ENCODE measurements around the gene UBTFL1. TPM values are rescaled to one million over a fixed set of nuclear protein-coding genes. Genes with fewer than 3 reads are reported as not detected.

Gene UBTFL1
- total RNA-seq, 1 donor from 2014 or later, result not detected

DNA sequence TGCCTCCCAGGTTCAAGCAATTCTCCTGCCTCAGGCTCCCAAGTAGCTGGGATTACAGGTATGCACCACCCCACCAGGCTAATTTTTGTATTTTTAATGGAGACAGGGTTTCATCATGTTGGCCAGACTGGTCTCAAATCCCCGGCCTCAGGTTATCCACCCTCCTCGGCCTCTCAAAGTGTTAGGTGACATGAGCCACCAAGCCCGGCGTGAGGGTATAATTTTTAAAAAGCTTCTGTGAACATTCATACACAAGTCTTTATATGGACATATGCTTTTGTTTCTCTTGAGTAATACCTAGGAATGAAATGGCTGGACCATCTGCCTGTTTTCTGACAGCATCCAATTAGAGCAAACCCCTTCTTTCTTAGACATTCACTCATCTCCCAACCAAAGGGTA is 34.4 kb downstream of the UBTFL1 start:
- Histone ChIP-seq H3K4me3 (no peak overlapping the region), H3K4me1 (no peaks in the 10 kb centered on the region), H3K9me3 (no peaks in the 10 kb centered on the region), H3K27ac (no peak overlapping the region), H3K27me3 (ENCODE audit: low read depth) (no peaks in the 10 kb centered on the region), H3K36me3 (no peaks in the 10 kb centered on the region)
- DNase-seq, result no peak
- no peak for ATAC-seq
- intact Hi-C loops (cut with DNase I), result no loop called here
- TF ChIP-seq, protein P1, sequence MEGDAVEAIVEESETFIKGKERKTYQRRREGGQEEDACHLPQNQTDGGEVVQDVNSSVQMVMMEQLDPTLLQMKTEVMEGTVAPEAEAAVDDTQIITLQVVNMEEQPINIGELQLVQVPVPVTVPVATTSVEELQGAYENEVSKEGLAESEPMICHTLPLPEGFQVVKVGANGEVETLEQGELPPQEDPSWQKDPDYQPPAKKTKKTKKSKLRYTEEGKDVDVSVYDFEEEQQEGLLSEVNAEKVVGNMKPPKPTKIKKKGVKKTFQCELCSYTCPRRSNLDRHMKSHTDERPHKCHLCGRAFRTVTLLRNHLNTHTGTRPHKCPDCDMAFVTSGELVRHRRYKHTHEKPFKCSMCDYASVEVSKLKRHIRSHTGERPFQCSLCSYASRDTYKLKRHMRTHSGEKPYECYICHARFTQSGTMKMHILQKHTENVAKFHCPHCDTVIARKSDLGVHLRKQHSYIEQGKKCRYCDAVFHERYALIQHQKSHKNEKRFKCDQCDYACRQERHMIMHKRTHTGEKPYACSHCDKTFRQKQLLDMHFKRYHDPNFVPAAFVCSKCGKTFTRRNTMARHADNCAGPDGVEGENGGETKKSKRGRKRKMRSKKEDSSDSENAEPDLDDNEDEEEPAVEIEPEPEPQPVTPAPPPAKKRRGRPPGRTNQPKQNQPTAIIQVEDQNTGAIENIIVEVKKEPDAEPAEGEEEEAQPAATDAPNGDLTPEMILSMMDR (IDR thresholded peaks at IDR 0.05), result no peak

DNA sequence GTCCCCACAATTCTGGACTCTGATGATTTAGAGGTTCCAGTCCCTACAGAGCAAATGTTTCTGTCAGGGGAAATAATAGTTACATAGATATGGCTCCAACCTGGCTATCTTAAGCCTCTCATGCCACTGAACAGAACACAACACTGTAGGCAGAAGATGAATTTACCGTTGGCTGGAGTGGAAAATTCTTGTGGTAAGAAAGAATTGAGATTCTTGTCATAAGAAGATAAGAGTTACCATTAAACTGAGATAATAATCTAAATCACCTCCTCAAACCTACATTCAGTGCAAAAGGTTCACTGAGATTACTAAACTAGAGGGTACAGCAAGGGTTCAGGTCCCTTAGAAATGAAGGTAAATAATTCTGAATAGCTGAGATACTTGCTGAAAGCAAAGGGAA is 38.6 kb downstream of the UBTFL1 start:
- Histone ChIP-seq H3K4me3 (no peak overlapping the region), H3K9me3 (no peaks in the 10 kb centered on the region), H3K27me3 (ENCODE audit: low read depth) (no peaks in the 10 kb centered on the region), H3K4me1 (no peaks in the 10 kb centered on the region), H3K36me3 (no peaks in the 10 kb centered on the region), H3K27ac (no peak overlapping the region)
- intact Hi-C loops (cut with DNase I), result no loop called here
- TF ChIP-seq, protein P1 (IDR thresholded peaks at IDR 0.05), result no peak
- no peak for DNase-seq
- no peak for ATAC-seq

DNA sequence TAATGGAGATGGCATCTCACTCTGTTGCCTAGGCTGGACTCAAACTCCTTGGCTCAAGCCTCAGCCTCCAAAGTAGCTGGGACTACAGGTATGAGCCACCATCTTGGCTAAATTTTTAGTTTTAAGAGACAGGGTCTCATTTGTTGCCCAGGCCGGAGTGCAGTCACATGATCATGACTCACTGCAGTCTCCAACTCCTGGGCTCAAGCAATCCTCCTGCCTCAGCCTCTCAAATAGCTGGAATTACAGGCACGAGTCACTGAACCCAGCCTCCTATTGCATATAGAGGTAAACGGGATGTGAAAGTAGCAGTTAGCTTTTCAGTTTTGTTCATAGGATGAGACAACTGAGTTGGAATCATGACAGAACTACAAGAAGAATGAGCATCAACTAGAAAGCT is 39.2 kb downstream of the UBTFL1 start:
- no peaks in the 10 kb centered on the region for H3K27me3 ChIP-seq (ENCODE audit: low read depth)
- TF ChIP-seq, protein P1 (IDR thresholded peaks at IDR 0.05), result no peak

DNA sequence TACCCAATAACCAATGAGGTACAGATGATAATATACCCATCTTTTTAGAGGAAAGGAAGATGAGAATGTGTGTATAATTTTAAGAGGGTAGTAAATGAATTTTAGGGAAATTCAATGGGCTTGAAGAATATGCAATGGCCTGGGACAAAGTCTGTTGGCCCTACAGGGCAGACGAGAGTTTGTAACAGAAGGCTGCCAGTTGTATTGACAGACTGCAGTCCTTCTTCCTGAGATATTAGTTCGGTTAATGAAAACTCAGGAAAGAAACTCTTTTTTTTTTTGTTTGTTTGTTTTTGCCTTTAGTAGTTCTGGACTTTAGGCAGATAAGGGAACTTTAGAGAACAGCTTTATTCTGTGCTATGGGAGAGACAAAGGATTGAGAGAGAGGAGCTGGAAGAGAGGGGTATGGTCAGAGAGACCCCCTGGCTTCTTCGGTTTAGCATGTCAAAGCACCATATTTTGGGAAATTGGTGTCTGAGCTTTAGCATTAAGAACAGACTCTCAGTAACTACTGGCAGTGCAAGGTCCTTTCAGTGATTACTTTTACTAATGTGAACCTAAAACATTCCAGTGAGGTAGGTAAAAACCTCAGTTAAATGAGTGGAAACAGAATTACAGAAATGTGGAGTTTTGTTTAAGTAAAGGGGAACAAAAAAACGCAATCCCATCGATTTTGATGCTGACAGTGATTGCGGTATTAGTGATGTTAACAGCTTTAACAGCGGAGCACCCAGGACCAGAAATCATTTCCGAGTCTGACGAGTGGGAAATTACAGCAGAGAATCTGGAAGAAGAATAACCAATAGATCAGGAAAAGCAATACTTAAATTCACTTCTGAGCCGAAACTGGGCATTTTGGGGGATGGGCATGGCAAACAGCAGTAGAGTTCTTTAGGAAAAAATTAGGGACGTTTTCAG is 48.1 kb downstream of the UBTFL1 start:
- Histone ChIP-seq H3K27ac (no peak overlapping the region), H3K4me3 (peak overlapping the region; percentile 52), H3K4me1 (no peaks in the 10 kb centered on the region), H3K9me3 (no peaks in the 10 kb centered on the region), H3K27me3 (ENCODE audit: low read depth) (peaks cover 8% of the 10 kb centered on the region), H3K36me3 (no peaks in the 10 kb centered on the region)
- ATAC-seq (no peak), DNase-seq (no peak)
- intact Hi-C loops (cut with DNase I), result no loop called here
- TF ChIP-seq, protein P1 (IDR thresholded peaks at IDR 0.05), result no peak

More for the DNA sequence above, 39.2 kb downstream of the UBTFL1 start:
- H3K27ac ChIP-seq, result no peak overlapping the region
- no peaks in the 10 kb centered on the region for H3K36me3 ChIP-seq
- no peak for DNase-seq
- no peak overlapping the region for H3K4me3 ChIP-seq
- H3K4me1 ChIP-seq, result no peaks in the 10 kb centered on the region
- intact Hi-C loops (cut with DNase I), result no loop called here
- H3K9me3 ChIP-seq, result no peaks in the 10 kb centered on the region
- ATAC-seq, result no peak

DNA sequence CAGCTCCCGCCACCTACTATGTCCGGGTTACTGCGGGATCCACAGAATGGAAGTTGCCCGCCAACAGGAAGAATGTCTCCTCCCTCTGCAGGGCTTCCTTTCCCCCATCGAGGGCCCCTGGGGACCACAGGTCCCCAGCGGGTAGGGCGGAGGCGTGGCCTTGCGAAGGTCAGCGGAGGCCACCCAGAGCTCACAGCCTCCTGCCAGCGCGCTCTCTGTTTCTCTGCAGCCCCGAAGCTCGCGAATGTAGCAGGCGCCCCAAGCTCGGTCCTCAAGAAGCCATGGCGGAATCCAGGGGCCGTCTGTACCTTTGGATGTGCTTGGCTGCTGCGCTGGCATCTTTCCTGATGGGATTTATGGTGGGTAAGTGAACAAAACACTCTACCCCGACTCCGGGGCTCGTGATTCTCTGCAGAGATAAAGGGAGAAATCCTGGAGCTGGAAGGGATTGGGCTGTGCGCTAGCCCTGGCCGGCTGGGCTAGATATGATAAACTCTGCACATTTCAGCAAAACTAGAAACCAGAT is 48.8 kb downstream of the UBTFL1 start, which contains the start of gene NAALAD2:
NAALAD2 (plus strand) TSS at position 186 of the 526 bp plus-strand sequence; CDS start at position 282, 96 bp downstream.
- no peak within 1 kb of the TSS for H3K27ac ChIP-seq
- H3K4me3 ChIP-seq, result peak within 1 kb of the TSS; percentile 52
- DNase-seq (peak; percentile 46), ATAC-seq (peak; percentile 63 to 74)
- intact Hi-C loops (cut with DNase I), result no loop called here
- no peaks in the 10 kb centered on the region for H3K36me3 ChIP-seq
- no peaks in the 10 kb centered on the region for H3K9me3 ChIP-seq
- peaks cover 8% of the 10 kb centered on the region for H3K27me3 ChIP-seq (ENCODE audit: low read depth)
- H3K4me1 ChIP-seq, result no peaks in the 10 kb centered on the region
- TF ChIP-seq, protein P1 (IDR thresholded peaks at IDR 0.05), result no peak

All from lower lobe of right lung (tissue), 2 donors.